Ishikawa (cell line): ENCODE measurements around the gene NTRK1.

ENCODE experiments used
- CREB1 ChIP-seq: IDR thresholded peaks from 2 replicates; pipeline ENCODE4 v1.6.1; 2012; ENCODE audit warnings: low read depth
- EGR1 ChIP-seq: IDR thresholded peaks from 2 replicates; pipeline ENCODE4 v1.6.1; 2012
- EP300 ChIP-seq: IDR thresholded peaks from 2 replicates; pipeline ENCODE4 v1.6.1; 2012; ENCODE audit warnings: borderline replicate concordance
- FOXM1 ChIP-seq: IDR thresholded peaks from 2 replicates; pipeline ENCODE4 v1.6.1; 2012; ENCODE audit warnings: low read depth, borderline replicate concordance
- NFIC ChIP-seq: IDR thresholded peaks from 2 replicates; pipeline ENCODE4 v1.6.1; 2012
- RAD21 ChIP-seq: IDR thresholded peaks from 2 replicates; pipeline ENCODE4 v1.6.1; 2012; ENCODE audit warnings: low read depth
- TAF1 ChIP-seq: IDR thresholded peaks from 2 replicates; pipeline ENCODE4 v1.6.1; 2012; ENCODE audit warnings: low read depth, mild to moderate bottlenecking
- TCF12 ChIP-seq: IDR thresholded peaks from 2 replicates; pipeline ENCODE4 v1.6.1; 2012; ENCODE audit warnings: low read depth
- TEAD4 ChIP-seq: IDR thresholded peaks from 2 replicates; pipeline ENCODE4 v1.6.1; 2012
- ZBTB7A ChIP-seq: IDR thresholded peaks from 2 replicates; pipeline ENCODE4 v1.6.1; 2012; ENCODE audit warnings: low read depth
- TF ChIP-seq, protein P1 (sequence below): IDR thresholded peaks from 2 replicates; pipeline ENCODE4 v1.6.1; 2012
- TF ChIP-seq, protein P2 (sequence below): IDR thresholded peaks from 2 replicates; pipeline ENCODE4 v1.6.1; 2012
- TF ChIP-seq, protein P3 (sequence below): IDR thresholded peaks from 2 replicates; pipeline ENCODE4 v1.6.1; 2012; ENCODE audit warnings: low read depth, mild to moderate bottlenecking

NTRK1 gene

DNA sequence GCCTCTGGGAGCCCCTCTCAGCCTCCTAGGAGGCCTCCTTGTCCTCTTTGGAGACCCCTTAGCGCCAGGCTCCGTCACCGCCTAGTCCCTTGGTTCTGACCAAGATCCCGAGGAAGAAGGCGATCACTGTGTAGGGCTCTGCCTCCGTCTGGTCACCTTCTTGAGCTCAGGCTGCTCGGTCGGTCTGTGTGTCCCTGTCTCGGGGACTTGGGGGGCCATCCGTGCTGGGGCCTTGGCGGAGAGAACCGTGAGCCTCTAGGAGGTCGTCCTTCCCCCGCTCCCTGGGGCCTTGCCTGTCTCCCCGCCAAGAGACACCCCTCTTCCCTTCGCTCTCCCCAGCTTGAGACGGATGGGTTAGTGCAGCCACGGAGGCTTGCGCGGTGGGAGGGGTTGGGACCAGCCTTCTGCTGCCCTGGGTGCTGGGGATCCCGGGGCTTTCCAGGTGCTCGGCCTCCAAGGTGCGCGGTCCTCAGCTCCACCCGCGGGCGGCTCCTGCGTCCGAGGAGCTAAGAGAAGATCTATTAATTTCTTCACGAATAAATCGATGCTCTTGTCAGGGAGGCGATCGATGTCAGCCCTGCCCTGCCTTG, 1.0 kb upstream of the NTRK1 start:
- TF ChIP-seq, protein P1, sequence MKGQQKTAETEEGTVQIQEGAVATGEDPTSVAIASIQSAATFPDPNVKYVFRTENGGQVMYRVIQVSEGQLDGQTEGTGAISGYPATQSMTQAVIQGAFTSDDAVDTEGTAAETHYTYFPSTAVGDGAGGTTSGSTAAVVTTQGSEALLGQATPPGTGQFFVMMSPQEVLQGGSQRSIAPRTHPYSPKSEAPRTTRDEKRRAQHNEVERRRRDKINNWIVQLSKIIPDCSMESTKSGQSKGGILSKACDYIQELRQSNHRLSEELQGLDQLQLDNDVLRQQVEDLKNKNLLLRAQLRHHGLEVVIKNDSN, result no peak
- no peak for TF ChIP-seq FOXM1

DNA sequence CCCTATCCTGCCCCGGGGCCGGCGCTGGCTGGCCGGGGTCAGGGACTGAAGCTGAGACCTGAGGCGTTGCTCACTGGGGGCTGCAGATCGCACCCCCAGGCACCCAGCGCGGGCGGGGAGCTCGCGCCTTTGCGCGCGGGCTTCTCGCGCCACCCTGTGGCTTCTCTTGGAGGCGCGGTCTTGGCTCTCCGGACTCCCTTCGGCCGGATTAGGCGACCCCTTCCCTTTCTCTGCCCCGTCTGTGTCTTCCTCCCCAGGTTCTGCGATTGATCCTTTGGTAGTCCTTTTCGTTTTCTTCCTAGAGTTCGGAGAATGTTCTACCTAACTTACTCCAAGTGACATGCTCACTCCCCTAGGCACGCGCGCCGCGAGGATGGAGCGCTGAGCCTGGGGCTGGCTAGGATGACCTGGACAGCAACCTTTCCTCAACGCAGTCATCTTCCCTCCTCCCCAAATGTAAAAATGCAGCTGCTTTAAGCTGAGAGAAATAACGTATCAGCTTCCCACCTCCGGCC, 495 bp upstream of the NTRK1 start:
- TF ChIP-seq, protein P2, sequence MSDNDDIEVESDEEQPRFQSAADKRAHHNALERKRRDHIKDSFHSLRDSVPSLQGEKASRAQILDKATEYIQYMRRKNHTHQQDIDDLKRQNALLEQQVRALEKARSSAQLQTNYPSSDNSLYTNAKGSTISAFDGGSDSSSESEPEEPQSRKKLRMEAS, result no peak
- peak; percentile 65 for TF ChIP-seq ZBTB7A
- TF ChIP-seq EP300, result no peak
- TF ChIP-seq RAD21, result peak; percentile 73
- no peak for TF ChIP-seq EGR1

DNA sequence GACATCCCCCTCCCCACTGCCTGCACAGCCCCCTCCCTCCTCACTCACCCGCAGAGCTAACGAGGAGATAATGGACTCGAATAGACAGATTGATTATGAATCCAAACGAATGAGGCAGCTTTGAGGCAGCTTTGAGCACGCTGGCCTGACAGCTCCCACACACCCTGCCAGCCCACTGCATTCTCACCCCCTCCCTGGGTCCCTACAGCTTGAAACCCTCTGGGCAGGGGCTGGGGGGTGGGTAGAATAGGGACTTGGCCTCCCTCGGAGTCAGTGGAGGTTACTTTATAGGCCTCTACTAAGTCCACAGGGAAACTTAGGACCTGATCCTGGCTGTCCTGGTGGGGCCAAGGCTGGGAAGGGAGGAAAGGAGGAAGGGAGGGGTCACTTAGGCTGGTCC, 1.9 kb downstream of the NTRK1 start:
- no peak for TF ChIP-seq RAD21
- TF ChIP-seq TCF12, result no peak
- TF ChIP-seq, protein P1, result no peak
- no peak for TF ChIP-seq CREB1
- TF ChIP-seq FOXM1, result no peak
- TF ChIP-seq EGR1, result no peak
- TF ChIP-seq, protein P3, sequence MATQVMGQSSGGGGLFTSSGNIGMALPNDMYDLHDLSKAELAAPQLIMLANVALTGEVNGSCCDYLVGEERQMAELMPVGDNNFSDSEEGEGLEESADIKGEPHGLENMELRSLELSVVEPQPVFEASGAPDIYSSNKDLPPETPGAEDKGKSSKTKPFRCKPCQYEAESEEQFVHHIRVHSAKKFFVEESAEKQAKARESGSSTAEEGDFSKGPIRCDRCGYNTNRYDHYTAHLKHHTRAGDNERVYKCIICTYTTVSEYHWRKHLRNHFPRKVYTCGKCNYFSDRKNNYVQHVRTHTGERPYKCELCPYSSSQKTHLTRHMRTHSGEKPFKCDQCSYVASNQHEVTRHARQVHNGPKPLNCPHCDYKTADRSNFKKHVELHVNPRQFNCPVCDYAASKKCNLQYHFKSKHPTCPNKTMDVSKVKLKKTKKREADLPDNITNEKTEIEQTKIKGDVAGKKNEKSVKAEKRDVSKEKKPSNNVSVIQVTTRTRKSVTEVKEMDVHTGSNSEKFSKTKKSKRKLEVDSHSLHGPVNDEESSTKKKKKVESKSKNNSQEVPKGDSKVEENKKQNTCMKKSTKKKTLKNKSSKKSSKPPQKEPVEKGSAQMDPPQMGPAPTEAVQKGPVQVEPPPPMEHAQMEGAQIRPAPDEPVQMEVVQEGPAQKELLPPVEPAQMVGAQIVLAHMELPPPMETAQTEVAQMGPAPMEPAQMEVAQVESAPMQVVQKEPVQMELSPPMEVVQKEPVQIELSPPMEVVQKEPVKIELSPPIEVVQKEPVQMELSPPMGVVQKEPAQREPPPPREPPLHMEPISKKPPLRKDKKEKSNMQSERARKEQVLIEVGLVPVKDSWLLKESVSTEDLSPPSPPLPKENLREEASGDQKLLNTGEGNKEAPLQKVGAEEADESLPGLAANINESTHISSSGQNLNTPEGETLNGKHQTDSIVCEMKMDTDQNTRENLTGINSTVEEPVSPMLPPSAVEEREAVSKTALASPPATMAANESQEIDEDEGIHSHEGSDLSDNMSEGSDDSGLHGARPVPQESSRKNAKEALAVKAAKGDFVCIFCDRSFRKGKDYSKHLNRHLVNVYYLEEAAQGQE, result no peak
- no peak for TF ChIP-seq TEAD4
- TF ChIP-seq, protein P2, result no peak
- TF ChIP-seq TAF1, result no peak

DNA sequence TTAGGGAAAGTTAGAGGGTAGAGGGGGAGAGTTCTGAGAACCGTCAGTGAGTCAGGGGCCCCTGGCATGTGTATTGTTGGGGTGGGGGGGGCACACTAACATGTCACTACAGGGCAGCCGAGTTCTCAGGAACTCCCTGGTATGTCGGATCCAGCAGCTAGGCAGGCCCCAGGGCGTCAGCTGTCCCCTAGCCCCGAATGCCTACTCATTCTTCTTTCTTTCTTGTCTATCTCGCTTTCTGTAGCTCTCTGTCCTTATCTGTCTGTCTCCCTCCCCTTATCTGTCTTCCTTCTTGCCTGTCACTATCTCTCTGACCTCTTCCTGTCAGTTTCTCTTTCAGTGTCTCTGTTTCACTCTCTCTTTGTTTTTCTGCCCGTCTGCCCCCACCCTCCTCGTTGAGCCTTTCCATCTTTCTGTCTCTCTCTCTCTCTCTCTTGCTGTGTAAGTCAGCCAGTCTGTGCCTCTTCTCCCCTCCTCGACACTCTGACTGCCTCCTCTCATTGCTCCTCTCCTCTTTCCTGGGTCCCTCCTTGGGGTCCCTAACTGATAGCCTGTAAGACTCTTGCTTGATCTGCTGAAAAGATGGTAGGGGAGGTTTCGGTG, 2.4 kb downstream of the NTRK1 start:
- no peak for TF ChIP-seq NFIC
- TF ChIP-seq EP300, result no peak

DNA sequence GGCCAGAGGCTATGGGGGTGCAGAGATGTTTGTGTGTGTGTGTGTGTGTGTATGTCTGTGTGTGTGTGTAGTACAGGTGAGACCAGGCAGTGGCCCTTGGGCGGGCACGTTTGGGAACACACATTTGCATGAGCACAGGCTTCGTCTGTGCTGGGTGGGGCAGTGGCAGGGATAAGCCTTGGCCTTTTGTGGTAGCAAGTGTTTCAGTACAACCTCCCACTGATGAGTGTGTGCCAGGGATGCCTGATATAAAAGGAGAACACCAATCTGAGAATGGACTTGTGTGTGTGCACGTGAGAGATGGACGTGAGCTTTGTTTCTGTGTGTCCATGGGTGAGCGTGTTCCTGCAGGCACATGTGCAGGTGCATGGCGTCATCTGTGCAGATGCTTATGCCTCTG, 3.0 kb downstream of the NTRK1 start:
- TF ChIP-seq, protein P3, result no peak

DNA sequence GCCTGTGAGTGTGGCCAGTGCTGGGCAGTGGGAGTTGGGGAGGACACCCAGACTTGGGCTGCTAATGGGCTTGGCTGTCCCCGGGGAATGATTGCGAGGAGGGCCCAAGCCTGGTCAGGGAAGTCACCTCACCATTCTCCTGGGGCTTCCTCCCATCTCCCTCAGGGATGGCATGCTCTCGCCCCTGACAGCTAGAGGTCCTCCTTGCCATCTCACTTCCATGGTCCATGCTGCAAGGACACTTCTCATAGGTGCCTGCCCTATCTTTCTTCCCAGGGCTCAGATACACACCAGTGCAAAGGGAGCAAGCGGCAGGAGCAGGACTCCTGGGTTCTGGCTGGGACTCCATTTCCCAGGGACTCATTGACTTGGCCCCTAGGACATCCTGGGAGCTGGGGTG, 4.1 kb downstream of the NTRK1 start:
- TF ChIP-seq FOXM1 (no peak), EGR1 (no peak), TCF12 (no peak), TEAD4 (no peak)
- TF ChIP-seq, protein P2, result no peak
- TF ChIP-seq, protein P3, result no peak
